Measurements from ENCODE around the gene TBX15.

TBX15 gene

DNA sequence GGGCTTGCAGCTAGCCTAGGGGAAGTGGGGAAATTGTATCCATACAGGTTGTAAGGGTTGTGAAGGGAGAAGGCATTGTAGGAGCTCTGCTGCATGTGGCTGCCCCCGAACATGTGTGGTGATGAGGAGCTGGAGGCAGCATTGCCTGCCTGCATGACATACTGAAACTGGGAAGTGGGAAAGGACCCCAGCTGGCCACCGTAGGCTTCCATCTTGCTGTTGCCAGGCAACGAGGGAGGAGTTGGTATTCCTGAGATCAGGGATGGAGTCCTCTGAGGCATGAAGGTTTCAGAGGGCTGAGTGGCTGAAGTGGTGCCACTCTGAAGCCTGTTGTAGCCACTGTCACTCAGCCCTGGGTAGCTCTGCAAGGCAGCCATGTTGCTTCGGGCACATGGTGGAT lies 103.2 kb downstream of the TBX15 start:
- Mint-ChIP-seq H3K27ac (no peak overlapping the region), H3K4me1 (no peaks in the 10 kb centered on the region), H3K4me3 (no peak overlapping the region), H3K36me3 (no peaks in the 10 kb centered on the region), H3K9me3 (peaks cover 8% of the 10 kb centered on the region)
- DNase-seq (ENCODE audit: low spot score in 2 of 2): no peak
- ATAC-seq: no peak

DNA sequence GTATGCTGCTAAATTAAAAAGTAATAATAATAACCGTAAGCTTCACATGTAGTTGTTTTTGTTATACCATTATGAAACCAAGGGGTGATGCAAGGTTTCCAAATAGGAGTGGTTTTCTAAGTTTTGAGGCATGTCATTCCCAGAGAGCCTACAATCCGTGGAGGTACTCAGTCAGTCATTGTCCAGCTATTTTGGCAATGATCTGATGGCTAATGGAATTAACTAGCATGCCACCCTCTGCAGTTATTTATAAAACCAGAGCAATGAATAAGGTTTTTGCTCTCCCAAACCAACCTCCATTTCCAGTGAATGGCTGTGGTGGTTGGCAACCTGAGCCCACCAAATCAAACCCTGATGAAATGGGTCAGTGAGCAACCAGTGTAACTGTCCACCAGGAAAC lies 106.4 kb downstream of the TBX15 start:
- Mint-ChIP-seq H3K4me1 (no peaks in the 10 kb centered on the region), H3K27ac (no peak overlapping the region), H3K36me3 (no peaks in the 10 kb centered on the region), H3K9me3 (peaks cover 8% of the 10 kb centered on the region), H3K4me3 (no peak overlapping the region)
- DNase-seq (ENCODE audit: low spot score in 2 of 2) (no peak), ATAC-seq (no peak)

- H3K27ac Mint-ChIP-seq: no peak overlapping the region
- H3K4me1 Mint-ChIP-seq: no peaks in the 10 kb centered on the region
- no peaks in the 10 kb centered on the region for H3K9me3 Mint-ChIP-seq
- H3K4me3 Mint-ChIP-seq: no peak overlapping the region
- DNase-seq (ENCODE audit: low spot score in 2 of 2) (no peak), ATAC-seq (no peak)
- H3K36me3 Mint-ChIP-seq: no peaks in the 10 kb centered on the region
Observed at GRCh38 chr1:118878661-118879060, 109.5 kb downstream of the TBX15 start.

DNA sequence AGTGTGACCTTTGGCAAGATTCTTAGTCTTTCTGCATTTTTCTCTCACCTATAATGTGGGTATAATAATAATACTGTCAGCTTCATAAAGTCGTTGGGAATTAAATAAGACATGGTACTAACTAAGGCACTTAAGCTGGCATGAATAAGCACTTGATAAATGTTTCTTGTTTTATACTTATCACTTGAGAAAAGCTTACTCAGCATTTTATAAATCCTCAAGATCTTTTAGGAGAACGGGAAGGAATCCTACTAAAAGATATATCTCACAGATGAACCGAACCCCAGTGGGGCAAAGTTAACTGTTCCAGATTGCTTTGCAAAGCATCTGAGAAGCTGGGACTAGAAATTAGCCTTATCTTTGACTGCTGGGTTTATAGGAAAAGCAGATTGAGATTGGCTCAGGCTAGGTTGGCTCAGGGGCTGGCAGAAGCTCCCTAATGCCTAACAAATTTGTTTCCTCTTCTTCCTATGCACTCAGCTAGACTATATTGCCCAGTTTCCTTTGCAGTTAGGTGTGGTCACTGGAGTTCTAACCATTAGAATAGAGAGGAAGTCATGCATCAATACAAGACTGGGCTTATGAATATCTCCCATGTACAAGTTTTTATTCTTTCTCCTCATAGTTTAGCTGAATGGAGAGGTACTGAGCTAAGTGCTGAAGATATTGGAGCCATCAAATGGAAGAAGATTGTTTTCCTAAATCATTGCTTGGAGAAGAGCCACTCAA lies 110.3 kb downstream of the TBX15 start:
- H3K4me3 Mint-ChIP-seq: no peak overlapping the region
- no peaks in the 10 kb centered on the region for H3K9me3 Mint-ChIP-seq
- no peaks in the 10 kb centered on the region for H3K4me1 Mint-ChIP-seq
- no peaks in the 10 kb centered on the region for H3K36me3 Mint-ChIP-seq
- no peak overlapping the region for H3K27ac Mint-ChIP-seq
- no peak for DNase-seq (ENCODE audit: low spot score in 2 of 2)
- ATAC-seq: no peak

- H3K4me1 Mint-ChIP-seq: no peaks in the 10 kb centered on the region
- no peaks in the 10 kb centered on the region for H3K36me3 Mint-ChIP-seq
- ATAC-seq (no peak), DNase-seq (ENCODE audit: low spot score in 2 of 2) (no peak)
- no peaks in the 10 kb centered on the region for H3K9me3 Mint-ChIP-seq
- H3K4me3 Mint-ChIP-seq: no peak overlapping the region
- H3K27ac Mint-ChIP-seq: no peak overlapping the region
Observed at GRCh38 chr1:118871582-118872171, 116.5 kb downstream of the TBX15 start.

DNA sequence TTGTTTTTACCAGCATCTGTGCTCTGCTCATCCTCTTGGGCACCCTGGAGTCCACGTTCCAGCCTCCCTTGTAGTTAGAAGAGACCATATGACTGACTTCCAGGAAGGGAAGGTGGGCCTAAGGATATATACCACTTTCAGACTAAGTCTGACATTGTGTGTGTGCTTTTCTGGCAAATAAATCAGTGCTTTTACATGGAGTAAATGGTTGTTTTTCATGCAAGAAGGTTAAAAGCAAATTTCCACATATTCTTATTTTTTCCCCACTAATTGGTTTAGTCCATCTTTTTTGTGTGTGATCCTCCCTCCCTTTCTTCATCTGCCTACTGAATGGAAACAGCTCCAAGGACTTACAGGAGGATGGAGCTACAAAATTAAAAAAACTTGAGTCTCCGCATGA lies 119.8 kb downstream of the TBX15 start:
- Mint-ChIP-seq H3K4me3 (no peak overlapping the region), H3K27ac (no peak overlapping the region), H3K4me1 (no peaks in the 10 kb centered on the region), H3K36me3 (no peaks in the 10 kb centered on the region), H3K9me3 (peaks cover 4% of the 10 kb centered on the region)
- DNase-seq (ENCODE audit: low spot score in 2 of 2) (no peak), ATAC-seq (no peak)

GRCh38 chr1:118866330-118866729 lies 121.8 kb downstream of the TBX15 start:
- Mint-ChIP-seq H3K4me1 (no peaks in the 10 kb centered on the region), H3K9me3 (peaks cover 4% of the 10 kb centered on the region), H3K4me3 (no peak overlapping the region), H3K27ac (no peak overlapping the region), H3K36me3 (no peaks in the 10 kb centered on the region)
- ATAC-seq: no peak
- no peak for DNase-seq (ENCODE audit: low spot score in 2 of 2)

DNA sequence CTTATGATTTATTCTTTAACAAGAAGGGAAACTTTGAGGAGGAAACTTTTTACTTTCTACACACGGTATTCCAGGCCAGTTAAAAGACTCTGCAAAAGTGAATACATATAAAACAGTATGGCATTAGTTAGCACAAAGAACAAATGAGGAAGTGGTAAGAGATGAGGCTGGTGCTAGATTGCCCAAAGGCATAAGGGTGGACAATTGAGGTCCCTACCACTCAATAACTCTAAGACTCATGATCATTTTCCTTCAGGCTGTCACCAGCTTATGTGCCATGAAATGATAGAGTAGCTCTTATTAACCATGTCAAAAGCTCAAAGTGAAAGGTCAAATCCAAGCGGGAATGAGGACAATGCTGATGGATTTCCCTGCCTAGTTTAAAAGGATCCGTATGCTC lies 124.5 kb downstream of the TBX15 start:
- H3K27ac Mint-ChIP-seq: no peak overlapping the region
- H3K9me3 Mint-ChIP-seq: peaks cover 7% of the 10 kb centered on the region
- H3K4me3 Mint-ChIP-seq: no peak overlapping the region
- no peak for DNase-seq (ENCODE audit: low spot score in 2 of 2)
- H3K4me1 Mint-ChIP-seq: no peaks in the 10 kb centered on the region
- H3K36me3 Mint-ChIP-seq: no peaks in the 10 kb centered on the region
- no peak for ATAC-seq

DNA sequence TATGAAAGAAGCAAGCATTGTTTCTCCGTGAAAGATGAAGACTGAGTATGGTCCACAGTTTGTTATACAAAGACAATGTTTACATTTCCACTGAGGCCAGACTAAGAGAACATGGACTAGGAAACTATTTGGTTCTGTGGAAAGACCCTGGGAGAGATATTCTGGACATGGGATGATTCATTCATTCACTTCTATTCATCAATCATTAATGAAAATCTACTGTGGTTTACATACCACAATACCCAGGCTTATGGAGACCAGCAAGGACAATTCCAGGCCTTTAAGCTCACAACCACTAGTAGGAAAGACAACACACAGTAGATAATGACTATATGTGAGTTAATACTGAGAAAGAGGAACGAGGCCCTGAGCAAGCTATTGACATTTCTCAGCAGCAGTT lies 125.4 kb downstream of the TBX15 start:
- Mint-ChIP-seq H3K4me1 (no peaks in the 10 kb centered on the region), H3K27ac (no peak overlapping the region), H3K9me3 (peaks cover 8% of the 10 kb centered on the region), H3K36me3 (no peaks in the 10 kb centered on the region), H3K4me3 (no peak overlapping the region)
- DNase-seq (ENCODE audit: low spot score in 2 of 2) (no peak), ATAC-seq (no peak)

- DNase-seq (ENCODE audit: low spot score in 2 of 2): no peak
- Mint-ChIP-seq H3K9me3 (peaks cover 8% of the 10 kb centered on the region), H3K4me3 (no peak overlapping the region), H3K27ac (no peak overlapping the region), H3K36me3 (no peaks in the 10 kb centered on the region), H3K4me1 (no peaks in the 10 kb centered on the region)
- no peak for ATAC-seq
Observed at GRCh38 chr1:118861216-118861615, 126.9 kb downstream of the TBX15 start.

DNA sequence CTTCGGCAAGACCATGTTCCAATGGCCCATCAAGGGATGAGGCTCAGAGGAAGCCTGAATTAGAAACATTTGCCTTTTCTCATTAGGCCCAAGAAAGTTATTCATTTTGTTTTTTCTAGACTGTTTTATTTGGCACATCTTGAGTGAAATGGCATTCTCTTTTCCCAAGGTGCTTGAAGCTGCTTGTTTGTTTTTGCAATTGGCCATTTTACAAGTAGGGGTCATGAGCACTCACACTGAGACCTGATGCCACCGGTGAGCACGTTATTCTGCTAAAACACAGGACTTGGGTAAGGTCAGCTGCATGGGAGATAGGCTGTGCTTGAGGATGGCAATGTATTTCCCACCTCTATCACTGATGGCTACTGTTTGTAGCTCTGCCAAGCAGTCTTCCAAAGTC lies 128.1 kb downstream of the TBX15 start:
- DNase-seq (ENCODE audit: low spot score in 2 of 2): no peak
- H3K36me3 Mint-ChIP-seq: no peaks in the 10 kb centered on the region
- H3K27ac Mint-ChIP-seq: no peak overlapping the region
- no peak overlapping the region for H3K4me3 Mint-ChIP-seq
- H3K9me3 Mint-ChIP-seq: peaks cover 4% of the 10 kb centered on the region
- ATAC-seq: no peak
- H3K4me1 Mint-ChIP-seq: no peaks in the 10 kb centered on the region

DNA sequence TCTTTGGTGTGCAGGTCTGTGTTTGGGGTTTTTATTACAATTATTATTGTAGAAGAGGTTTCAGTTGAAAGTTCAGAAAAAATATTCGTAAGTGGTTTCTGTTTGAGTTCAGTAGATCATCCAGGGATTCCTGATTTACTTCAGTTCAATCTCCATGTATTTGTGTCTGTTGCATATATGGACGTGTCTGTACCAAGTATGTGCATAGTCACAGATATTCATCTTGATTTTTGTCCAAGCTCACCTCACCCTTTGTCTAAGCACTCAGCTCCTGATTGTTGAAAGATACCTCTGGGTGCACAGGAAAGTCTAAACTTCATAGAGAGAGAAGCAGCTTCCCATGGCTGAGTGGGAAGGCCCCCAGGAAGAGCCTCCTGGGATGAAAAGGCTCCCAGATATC lies 141.7 kb downstream of the TBX15 start:
- Mint-ChIP-seq H3K9me3 (peaks cover 3% of the 10 kb centered on the region), H3K4me3 (no peak overlapping the region), H3K4me1 (no peaks in the 10 kb centered on the region), H3K27ac (no peak overlapping the region), H3K36me3 (no peaks in the 10 kb centered on the region)
- DNase-seq (ENCODE audit: low spot score in 2 of 2) (no peak), ATAC-seq (no peak)

GRCh38 chr1:118842452-118843201 lies 145.5 kb downstream of the TBX15 start:
- ATAC-seq: no peak
- DNase-seq (ENCODE audit: low spot score in 2 of 2): no peak
- H3K36me3 Mint-ChIP-seq: no peaks in the 10 kb centered on the region
- H3K27ac Mint-ChIP-seq: no peak overlapping the region
- H3K4me1 Mint-ChIP-seq: no peaks in the 10 kb centered on the region
- peaks cover 3% of the 10 kb centered on the region for H3K9me3 Mint-ChIP-seq
- H3K4me3 Mint-ChIP-seq: no peak overlapping the region

DNA sequence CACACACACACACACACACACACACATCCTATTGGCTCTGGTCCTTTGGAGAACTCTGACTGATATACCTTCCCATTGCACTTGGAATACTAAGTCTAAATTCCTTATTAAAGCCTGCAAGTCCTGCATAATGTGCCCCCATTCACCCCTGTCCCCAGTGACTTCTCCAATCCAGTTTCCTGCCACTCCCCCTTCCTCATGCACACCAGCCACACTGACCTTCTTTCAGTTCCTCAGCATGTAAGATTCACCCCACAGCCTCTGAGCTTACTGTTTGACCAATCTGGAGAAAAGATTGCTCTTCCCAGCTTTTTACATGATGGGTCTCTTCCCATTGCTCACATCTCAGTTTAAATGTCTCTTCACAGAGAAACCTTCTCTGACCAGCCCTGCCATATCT lies 146.6 kb downstream of the TBX15 start:
- DNase-seq (ENCODE audit: low spot score in 2 of 2) (no peak), ATAC-seq (no peak)
- peaks cover 3% of the 10 kb centered on the region for H3K9me3 Mint-ChIP-seq
- H3K4me3 Mint-ChIP-seq: no peak overlapping the region
- H3K27ac Mint-ChIP-seq: no peak overlapping the region
- no peaks in the 10 kb centered on the region for H3K36me3 Mint-ChIP-seq
- H3K4me1 Mint-ChIP-seq: no peaks in the 10 kb centered on the region

Measured in stimulated activated effector memory CD8-positive, alpha-beta T cell treated with anti-CD3 and anti-CD28 coated beads, Interleukin-12 subunit alpha, Interleukin-12 subunit beta, amount 100 ng/mL, for 72 hours (primary cell).